ENCODE data around the gene SNTG2.

Gene SNTG2

DNA sequence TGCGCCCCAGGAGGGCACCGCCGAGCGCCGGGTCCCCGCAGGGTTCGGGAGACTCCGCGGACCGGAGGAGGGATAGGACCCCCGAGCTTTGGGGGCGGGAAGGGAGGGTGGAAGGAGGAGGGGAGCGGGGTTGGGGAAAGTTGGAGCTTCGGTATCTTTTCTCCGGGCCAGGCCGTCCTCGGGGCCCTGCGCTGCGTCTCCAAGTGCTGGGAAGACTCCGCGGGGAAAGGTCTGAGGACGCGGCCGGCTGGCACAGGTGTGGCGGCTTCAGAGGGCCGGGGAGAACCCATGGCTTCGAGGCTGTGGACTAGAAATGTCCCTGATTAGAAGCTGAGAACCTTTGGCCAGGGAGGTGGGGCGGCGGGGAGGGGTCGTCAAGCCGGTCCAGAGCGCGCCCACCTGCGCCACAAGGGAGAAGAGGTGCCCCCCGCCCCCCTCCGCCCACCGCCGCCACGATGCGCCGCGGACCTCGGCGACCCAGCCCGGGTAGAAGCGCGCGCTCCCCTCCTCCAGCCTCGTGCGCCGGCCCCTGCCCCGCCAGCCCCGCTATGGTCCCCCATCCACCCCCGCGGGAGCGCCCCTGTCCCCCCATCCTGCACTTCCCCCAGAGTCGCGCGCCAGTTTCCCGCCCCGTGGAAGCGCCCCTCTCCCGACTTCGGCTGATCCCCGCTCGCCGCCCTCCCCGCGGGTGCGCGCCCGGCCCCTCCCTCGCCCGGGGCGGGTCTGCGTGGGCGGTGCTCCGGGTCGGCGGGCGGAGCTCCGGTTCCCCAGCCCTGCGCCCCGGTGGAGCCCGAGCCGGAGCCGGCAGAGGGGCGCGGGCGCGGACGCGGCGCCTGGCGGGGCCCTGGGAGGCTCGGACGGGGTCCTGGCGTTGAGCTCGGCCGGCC is at the start of gene SNTG2:
Gene SNTG2 (plus strand): TSS at position 770 of the 887 bp plus-strand sequence. CDS start 148 bp downstream, outside the sequence.
- TF ChIP-seq, protein P1, sequence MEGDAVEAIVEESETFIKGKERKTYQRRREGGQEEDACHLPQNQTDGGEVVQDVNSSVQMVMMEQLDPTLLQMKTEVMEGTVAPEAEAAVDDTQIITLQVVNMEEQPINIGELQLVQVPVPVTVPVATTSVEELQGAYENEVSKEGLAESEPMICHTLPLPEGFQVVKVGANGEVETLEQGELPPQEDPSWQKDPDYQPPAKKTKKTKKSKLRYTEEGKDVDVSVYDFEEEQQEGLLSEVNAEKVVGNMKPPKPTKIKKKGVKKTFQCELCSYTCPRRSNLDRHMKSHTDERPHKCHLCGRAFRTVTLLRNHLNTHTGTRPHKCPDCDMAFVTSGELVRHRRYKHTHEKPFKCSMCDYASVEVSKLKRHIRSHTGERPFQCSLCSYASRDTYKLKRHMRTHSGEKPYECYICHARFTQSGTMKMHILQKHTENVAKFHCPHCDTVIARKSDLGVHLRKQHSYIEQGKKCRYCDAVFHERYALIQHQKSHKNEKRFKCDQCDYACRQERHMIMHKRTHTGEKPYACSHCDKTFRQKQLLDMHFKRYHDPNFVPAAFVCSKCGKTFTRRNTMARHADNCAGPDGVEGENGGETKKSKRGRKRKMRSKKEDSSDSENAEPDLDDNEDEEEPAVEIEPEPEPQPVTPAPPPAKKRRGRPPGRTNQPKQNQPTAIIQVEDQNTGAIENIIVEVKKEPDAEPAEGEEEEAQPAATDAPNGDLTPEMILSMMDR (IDR thresholded peaks at IDR 0.05; ENCODE audit: control insufficient read depth, insufficient read depth, low read depth, low read length, missing control alignments) = no peak
- H3K4me3 ChIP-seq (ENCODE audit: control insufficient read depth, low read depth, low read length) = peak within 1 kb of the TSS; percentile 54
- DNase-seq (ENCODE audit: low read depth) = no peak

DNA sequence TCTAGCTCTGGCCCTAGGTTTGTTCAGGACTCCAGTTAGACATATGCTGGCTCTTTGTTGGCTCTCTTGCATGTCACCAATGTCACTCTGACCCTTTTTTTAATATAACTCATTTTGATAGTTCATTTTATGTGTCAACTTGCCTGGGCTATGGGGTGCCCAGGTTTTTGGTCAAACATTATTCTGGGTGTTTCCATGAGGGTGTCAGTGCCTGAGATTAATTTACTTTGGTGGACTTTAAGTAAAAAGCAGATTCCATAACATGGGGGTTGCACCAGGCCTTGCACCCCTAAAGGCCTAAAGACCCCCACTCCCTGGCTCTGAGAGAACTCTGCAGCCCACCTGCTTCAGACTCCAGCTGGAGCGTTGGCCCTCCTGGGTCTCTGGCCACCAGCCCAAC is 48.1 kb upstream of the SNTG2 start:
- no peak overlapping the region for H3K4me3 ChIP-seq (ENCODE audit: control insufficient read depth, low read depth, low read length)
- TF ChIP-seq, protein P1 (IDR thresholded peaks at IDR 0.05; ENCODE audit: control insufficient read depth, insufficient read depth, low read depth, low read length, missing control alignments) = no peak
- no peak for DNase-seq (ENCODE audit: low read depth)

DNA sequence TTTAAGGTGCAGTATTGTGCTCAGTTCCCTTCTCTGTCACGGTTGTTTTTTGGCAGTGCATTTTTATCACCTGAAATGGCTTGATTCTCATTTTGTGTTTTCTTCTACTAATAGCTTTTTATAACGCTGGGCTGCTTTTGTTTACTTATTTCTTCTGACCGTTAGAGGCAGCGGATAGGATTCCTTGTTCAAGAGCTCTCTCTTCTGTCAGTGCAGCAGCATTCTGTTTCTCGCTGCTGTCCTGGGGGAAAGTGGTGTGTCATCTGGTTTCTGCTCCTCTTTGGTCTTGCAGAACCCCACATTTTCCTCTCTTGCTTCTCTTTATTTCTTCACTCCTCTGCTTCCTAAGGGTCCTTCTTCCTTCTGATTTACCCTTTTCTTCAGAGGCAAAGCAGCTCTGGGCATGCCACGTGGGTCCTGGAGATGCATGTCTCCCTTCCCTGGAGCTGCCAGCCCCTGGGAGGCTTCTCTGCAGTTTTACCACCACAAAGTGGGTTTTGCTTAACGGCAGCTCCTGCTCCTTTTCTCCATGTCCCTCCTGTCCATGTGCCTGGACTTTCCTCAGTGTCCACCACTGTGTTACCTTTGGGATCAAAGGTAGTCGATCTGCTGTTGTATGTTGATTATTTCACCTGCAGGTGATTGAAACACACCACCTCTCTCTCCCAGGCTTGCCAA is 47.3 kb upstream of the SNTG2 start:
- TF ChIP-seq, protein P1 (IDR thresholded peaks at IDR 0.05; ENCODE audit: control insufficient read depth, insufficient read depth, low read depth, low read length, missing control alignments) = no peak

DNA sequence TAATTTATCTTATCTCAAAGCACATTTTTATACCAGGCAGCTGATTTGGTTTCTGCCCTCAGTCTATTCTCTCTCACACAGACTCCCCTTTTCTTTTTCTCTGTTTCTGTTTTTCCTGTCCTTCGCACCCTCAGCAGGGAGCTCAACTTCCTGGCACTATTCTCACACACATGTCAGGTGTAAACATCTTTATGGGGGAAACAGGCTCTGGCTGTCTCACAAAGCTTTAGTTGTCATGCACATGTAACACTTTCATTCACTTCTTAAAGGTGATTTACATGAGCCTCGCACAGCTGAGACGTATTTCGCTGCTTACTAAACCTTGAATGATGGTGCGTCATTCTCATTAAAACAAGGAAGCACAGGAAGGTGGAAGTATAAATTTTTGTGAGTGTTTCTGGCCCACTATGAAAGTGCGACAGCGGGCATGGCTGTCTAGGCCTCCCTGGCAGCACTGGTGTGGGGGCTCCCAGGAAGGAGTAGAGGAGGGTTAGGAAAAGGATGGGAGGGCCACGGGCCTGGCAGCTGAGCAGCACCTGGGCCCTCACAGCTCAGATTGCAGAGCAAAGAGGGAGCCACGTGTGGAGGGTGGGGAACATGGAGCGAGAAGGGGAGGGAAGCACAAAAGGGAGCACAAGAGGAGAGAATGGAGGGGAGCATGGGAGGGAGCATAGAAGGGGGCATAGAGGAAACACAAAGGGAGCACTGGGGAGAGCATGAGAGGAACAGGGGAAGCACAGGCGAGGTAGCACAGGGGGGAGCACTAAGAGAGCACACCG is 46.2 kb upstream of the SNTG2 start:
- DNase-seq (ENCODE audit: low read depth) = no peak
- TF ChIP-seq, protein P1 (IDR thresholded peaks at IDR 0.05; ENCODE audit: control insufficient read depth, insufficient read depth, low read depth, low read length, missing control alignments) = no peak
- H3K4me3 ChIP-seq (ENCODE audit: control insufficient read depth, low read depth, low read length) = no peak overlapping the region

More for the DNA sequence above, 47.3 kb upstream of the SNTG2 start:
- DNase-seq (ENCODE audit: low read depth) = no peak
- no peak overlapping the region for H3K4me3 ChIP-seq (ENCODE audit: control insufficient read depth, low read depth, low read length)

DNA sequence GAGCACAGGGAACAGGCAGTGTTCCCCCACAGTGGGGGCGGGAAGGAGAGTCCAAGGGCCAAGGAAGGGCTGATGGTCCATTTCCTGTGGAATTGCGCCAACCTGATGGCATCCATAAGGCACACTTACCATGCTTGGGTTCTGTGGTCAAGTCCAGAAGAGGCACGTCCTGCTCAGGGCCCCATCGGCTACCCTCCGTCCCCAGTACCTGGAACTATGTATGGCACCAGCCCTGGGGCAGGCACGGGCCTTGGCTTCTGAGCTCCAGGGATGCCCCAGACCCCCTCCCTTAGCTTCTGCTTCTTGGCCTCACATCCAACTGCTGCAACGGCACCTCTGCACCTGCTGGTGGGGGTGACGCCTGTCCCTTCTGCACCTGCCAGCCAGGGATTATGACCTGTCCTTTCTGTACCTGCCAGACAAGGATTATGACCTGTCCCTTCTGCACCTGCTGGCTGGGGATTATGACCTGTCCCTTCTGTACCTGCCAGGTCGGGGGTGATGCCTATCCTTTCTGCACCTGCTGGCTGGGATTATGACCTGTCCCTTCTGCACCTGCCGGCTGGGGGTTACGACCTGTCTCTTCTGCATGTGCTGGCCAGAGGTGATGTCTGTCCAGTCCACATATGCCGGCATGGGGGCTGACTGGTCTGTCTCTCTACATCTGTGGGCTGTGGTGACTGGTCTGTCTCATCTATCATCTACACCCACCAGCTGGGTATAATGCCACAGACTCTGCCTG is 45.4 kb upstream of the SNTG2 start:
- no peak for DNase-seq (ENCODE audit: low read depth)
- TF ChIP-seq, protein P1 (IDR thresholded peaks at IDR 0.05; ENCODE audit: control insufficient read depth, insufficient read depth, low read depth, low read length, missing control alignments) = no peak
- no peak overlapping the region for H3K4me3 ChIP-seq (ENCODE audit: control insufficient read depth, low read depth, low read length)

DNA sequence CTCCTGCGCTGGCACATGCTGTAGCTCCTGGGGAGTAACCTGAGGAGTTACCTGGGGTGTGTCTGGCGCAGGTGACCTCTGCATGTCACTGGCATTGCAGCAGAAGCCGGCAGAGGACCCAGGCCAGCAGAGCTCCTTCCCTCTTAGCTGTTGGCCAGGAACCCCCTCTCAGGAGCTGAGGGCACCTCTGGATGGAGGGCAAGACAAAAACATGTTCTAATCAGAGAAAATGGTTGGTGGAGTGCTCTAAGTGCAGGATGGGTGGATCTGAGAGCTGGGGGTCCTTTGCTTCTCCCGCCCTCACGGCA is 44.9 kb upstream of the SNTG2 start:
- TF ChIP-seq, protein P1 (IDR thresholded peaks at IDR 0.05; ENCODE audit: control insufficient read depth, insufficient read depth, low read depth, low read length, missing control alignments) = no peak
- no peak for DNase-seq (ENCODE audit: low read depth)
- H3K4me3 ChIP-seq (ENCODE audit: control insufficient read depth, low read depth, low read length) = no peak overlapping the region

Data from AG09309 (cell line).